Hepatocyte (in vitro differentiated cells): ENCODE measurements around the gene LINC01488. TPM values are rescaled to one million over a fixed set of nuclear protein-coding genes. Genes with fewer than 3 reads are reported as not detected.

Source experiments
- DNase-seq: peaks from one replicate; pipeline ENCODE4 v3.0.0-alpha.2; 2016; ENCODE audit warnings: low spot score
- H2AFZ ChIP-seq: fragments of 200-600 bp; sonication (generic); 2 replicates; pipeline ENCODE4 v1.6.0; 2016; ENCODE audit warnings: antibody characterized with exemption, mild to moderate bottlenecking
- H3K27ac ChIP-seq: fragments of 200-600 bp; sonication (generic); 2 replicates; pipeline ENCODE4 v1.5.1; 2016; ENCODE audit warnings: mild to moderate bottlenecking
- H3K27me3 ChIP-seq: fragments of 200-600 bp; sonication (generic); 2 replicates; pipeline ENCODE4 v1.6.1; 2016
- H3K36me3 ChIP-seq: fragments of 200-600 bp; sonication (generic); replicated peaks from 2 replicates; pipeline ENCODE4 v1.5.1; 2016; ENCODE audit warnings: low read depth; ENCODE audit not compliant: insufficient read depth
- H3K4me1 ChIP-seq: fragments of 200-600 bp; sonication (generic); 2 replicates; pipeline ENCODE4 v1.5.1; 2016; ENCODE audit warnings: mild to moderate bottlenecking, moderate library complexity; ENCODE audit not compliant: insufficient read depth
- H3K4me2 ChIP-seq: fragments of 200-600 bp; sonication (generic); 2 replicates; pipeline ENCODE4 v1.6.0; 2016
- H3K4me3 ChIP-seq: fragments of 200-600 bp; sonication (generic); 2 replicates; pipeline ENCODE4 v1.5.1; 2016; ENCODE audit warnings: mild to moderate bottlenecking
- H3K79me2 ChIP-seq: fragments of 200-600 bp; sonication (generic); 2 replicates; pipeline ENCODE4 v1.6.0; 2017; ENCODE audit warnings: mild to moderate bottlenecking
- H3K9me2 ChIP-seq: fragments of 200-600 bp; sonication (generic); replicated peaks from 2 replicates; pipeline ENCODE4 v1.6.0; 2017; ENCODE audit warnings: mild to moderate bottlenecking; ENCODE audit not compliant: insufficient read depth
- H3K9me3 ChIP-seq: fragments of 200-600 bp; sonication (generic); 2 replicates; pipeline ENCODE4 v1.5.1; 2016; ENCODE audit warnings: low read depth, mild to moderate bottlenecking
- H4K20me1 ChIP-seq: fragments of 200-600 bp; sonication (generic); 2 replicates; pipeline ENCODE4 v1.6.0; 2016; ENCODE audit warnings: mild to moderate bottlenecking; ENCODE audit not compliant: insufficient read depth, poor library complexity, severe bottlenecking
- CTCF ChIP-seq: fragments of 200-600 bp; sonication (generic); IDR thresholded peaks from 2 replicates; pipeline ENCODE4 v1.5.1; 2016; ENCODE audit warnings: antibody characterized with exemption, mild to moderate bottlenecking; ENCODE audit not compliant: poor library complexity
- EZH2 ChIP-seq: fragments of 200-600 bp; sonication (generic); IDR thresholded peaks from 2 replicates; pipeline ENCODE4 v1.6.1; 2016; ENCODE audit warnings: antibody characterized with exemption, mild to moderate bottlenecking, borderline replicate concordance
- EZH2phosphoT487 ChIP-seq: fragments of 200-600 bp; sonication (generic); IDR thresholded peaks from one replicate; pipeline ENCODE4 v1.6.1; 2018; ENCODE audit warnings: antibody characterized with exemption, mild to moderate bottlenecking, low read depth, moderate library complexity; ENCODE audit not compliant: unreplicated experiment, severe bottlenecking
- WGBS: methylation state at CpG from one replicate; pipeline ENCODE4 v1.1.6; 2016; ENCODE audit warnings: low lambda C conversion rate; ENCODE audit errors: missing lambda C conversion rate; 5-methylcytosine and 5-hydroxymethylcytosine counted together
- polyA plus RNA-seq: library from polyadenylated mRNA; unstranded; fragments of >200 nt; fragmentation: Nextera tagmentation; extraction: Ambion mirVana; gene quantifications from 2 replicates; pipeline ENCODE4 v1.2.1, GENCODE V29; 2016
- total RNA-seq: library from RNA; depleted of rRNA; stranded (reverse); fragments of >200 nt; gene quantifications from 2 replicates; pipeline ENCODE4 v1.2.3, GENCODE V29; 2014

LINC01488 gene
- total and polyA plus RNA-seq, 2 experiments from 2014 or later, result 0.27 to 0.59 TPM

GRCh38 chr11:69454018-69454417 is 27.4 kb upstream of the LINC01488 start:
- Histone ChIP-seq H3K79me2 (no peaks in the 10 kb centered on the region), H3K9me3 (no peaks in the 10 kb centered on the region), H3K27me3 (no peaks in the 10 kb centered on the region), H4K20me1 (no peaks in the 10 kb centered on the region), H3K27ac (no peak overlapping the region), H3K4me3 (no peak overlapping the region), H2AFZ (no peak overlapping the region), H3K4me1 (no peaks in the 10 kb centered on the region), H3K9me2 (no peaks in the 10 kb centered on the region), H3K4me2 (no peak overlapping the region), H3K36me3 (no peaks in the 10 kb centered on the region)
- 92% methylated on average over 7 of the region's 7 CpGs for WGBS
- no peak for DNase-seq
- TF ChIP-seq EZH2phosphoT487 (no peak), CTCF (no peak), EZH2 (no peak)

- Histone ChIP-seq H3K9me2 (no peaks in the 10 kb centered on the region), H3K4me3 (no peak overlapping the region), H2AFZ (no peak overlapping the region), H3K4me1 (no peaks in the 10 kb centered on the region), H3K79me2 (no peaks in the 10 kb centered on the region), H3K27ac (no peak overlapping the region), H4K20me1 (no peaks in the 10 kb centered on the region), H3K9me3 (no peaks in the 10 kb centered on the region), H3K27me3 (no peaks in the 10 kb centered on the region), H3K36me3 (no peaks in the 10 kb centered on the region), H3K4me2 (no peak overlapping the region)
- no peak for TF ChIP-seq EZH2
- TF ChIP-seq EZH2phosphoT487, result no peak
- no peak for TF ChIP-seq CTCF
- no peak for DNase-seq
- 84% methylated on average over 4 of the region's 4 CpGs for WGBS
Observed at GRCh38 chr11:69455969-69456368, 25.5 kb upstream of the LINC01488 start.

GRCh38 chr11:69456712-69457111 is 24.8 kb upstream of the LINC01488 start:
- H3K27ac ChIP-seq, result no peak overlapping the region
- H2AFZ ChIP-seq, result no peak overlapping the region
- H3K9me2 ChIP-seq, result no peaks in the 10 kb centered on the region
- 88% methylated on average over 4 of the region's 4 CpGs for WGBS
- no peak overlapping the region for H3K4me2 ChIP-seq
- no peak overlapping the region for H3K4me3 ChIP-seq
- no peak for TF ChIP-seq CTCF
- no peaks in the 10 kb centered on the region for H4K20me1 ChIP-seq
- DNase-seq, result no peak
- no peaks in the 10 kb centered on the region for H3K27me3 ChIP-seq
- H3K9me3 ChIP-seq, result no peaks in the 10 kb centered on the region
- H3K79me2 ChIP-seq, result no peaks in the 10 kb centered on the region
- no peaks in the 10 kb centered on the region for H3K36me3 ChIP-seq
- no peaks in the 10 kb centered on the region for H3K4me1 ChIP-seq
